RCC 7860 (cell line): ENCODE results near the gene POU2F2.
"Not testable (repeated sequence)": the region's sequence is repeated elsewhere in the genome, so short reads cannot be mapped to it uniquely, and the experiment has no call there.

Experiments used
- DNase-seq: peaks from one replicate; pipeline ENCODE4 v3.0.0-alpha.2; 2015; ENCODE audit warnings: low spot score
- FAIRE-seq: peaks from 2 replicates; lab custom pipeline; 2012; peaks lifted over from hg19 to GRCh38; lab: Jason Lieb, UNC

The POU2F2 gene

DNA sequence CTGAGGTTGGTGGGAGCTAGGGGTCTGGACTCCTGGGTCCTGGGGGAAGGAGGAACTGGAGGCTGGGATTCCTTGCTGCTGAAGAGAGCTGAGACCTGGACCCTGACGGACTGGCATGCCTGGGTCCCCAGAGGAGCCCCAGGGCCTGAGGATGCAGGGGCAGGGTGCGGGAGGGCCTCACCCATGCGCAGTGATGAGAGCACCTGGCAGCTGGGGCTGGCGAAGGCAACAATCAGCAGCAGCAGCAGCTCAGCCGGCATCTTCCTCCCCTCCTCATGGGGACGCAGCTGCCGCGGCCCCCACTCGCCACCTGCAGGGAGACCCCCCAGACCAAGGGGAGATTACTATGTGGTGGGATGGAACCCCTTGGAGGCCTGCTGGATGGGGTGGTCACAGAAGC lies 66.7 kb downstream of the POU2F2 start:
- FAIRE-seq, result no peak
- DNase-seq, result no peak

DNA sequence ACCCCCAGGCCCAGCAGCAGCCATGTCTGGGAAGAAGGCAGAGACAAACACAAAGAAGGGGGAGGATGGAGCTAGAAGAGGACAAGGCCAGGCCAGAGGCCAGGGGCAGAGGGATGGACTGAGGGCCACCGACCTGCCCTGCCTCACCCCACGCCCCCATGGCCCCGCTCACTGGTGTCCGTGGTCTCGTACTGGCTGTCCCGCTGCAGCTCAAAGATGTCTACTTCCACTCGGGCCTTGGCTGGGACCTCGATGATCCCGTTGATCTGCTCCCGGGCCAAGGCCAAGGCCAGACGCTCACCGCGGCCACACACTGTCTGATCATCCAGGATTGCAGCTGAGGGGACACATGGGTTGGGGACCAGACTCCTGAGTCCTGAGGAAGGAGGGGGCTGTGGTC lies 67.2 kb downstream of the POU2F2 start:
- no peak for DNase-seq
- FAIRE-seq, result no peak

DNA sequence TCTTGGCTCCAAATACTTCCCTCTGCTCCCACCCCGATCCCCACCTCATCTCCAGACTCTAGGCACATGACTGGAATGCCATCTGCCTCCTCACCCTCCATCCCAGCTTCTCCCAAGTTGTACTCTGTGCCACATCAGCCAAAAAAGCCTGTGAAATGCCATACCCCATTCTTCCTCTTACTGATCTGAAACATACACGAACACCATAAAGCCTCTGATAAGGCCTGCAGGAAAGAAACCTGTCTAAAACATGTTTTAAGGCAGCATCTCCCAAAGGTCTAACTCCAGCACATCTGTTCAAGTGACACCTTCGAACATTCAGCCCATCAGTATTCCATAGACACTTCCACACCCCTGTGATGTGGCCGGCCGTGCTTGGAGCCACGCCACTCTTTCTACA lies 67.8 kb downstream of the POU2F2 start:
- DNase-seq, result no peak
- FAIRE-seq, result no peak

DNA sequence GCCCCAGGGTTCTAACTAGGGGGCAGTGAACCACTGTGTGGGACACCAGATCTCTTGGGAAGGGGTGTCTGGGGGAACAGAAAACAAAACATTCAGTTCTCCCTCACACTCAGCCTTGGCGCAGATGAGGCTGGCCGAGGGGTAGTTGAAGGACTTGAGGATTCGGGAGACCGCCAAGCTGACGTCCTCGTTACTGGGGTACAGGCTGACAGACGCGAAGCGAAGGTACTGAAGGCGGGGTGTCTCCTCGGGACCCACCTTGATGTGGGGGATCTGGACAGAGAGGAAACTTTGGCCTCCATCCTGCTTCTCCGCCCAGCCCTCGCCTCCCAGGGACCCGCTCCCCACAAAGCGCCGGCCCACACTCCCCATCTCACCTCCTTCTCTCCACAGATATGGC lies 69.9 kb downstream of the POU2F2 start:
- DNase-seq (no peak), FAIRE-seq (no peak)

DNA sequence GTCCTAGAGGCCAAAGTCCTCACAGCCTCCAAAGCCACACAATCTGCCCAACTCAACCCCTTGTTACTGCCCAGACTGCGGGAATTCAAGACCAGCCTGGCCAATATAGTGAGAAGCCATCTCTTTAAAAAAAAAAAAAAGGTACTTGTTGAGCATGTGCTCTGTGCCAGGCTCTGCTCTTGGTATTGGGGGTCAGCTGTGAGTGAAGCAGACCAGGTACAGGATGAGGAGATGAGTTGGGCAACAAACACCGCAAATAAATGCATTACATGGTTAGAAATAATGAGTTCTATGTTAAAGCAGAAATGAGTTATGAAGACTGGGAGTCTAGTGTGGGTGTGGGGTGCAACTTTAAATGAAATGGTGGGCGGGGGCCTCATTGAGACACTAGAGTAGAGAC lies 72.1 kb downstream of the POU2F2 start:
- FAIRE-seq, result no peak

DNA sequence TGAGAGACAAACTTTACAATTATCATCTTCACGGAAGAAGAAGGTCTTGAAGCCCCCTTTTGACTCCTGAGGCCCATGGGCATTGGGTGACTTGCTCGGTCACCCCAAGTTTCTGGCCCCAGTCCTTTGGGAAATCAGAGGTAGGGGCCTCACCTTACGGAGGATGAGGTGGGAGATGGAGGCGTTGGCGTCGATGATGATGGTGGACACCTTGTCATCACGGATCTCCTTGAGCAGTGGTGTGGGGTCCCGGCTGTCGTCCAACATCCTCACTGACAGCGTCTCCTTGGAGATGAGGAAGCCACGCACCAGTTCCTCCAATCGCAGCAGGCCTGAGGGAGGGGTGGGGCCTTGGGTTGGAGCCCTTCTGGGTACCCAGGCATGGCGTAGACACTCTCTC lies 73.0 kb downstream of the POU2F2 start:
- FAIRE-seq (no peak), DNase-seq (no peak)

More for the DNA sequence above, 72.1 kb downstream of the POU2F2 start:
- DNase-seq, result no peak

DNA sequence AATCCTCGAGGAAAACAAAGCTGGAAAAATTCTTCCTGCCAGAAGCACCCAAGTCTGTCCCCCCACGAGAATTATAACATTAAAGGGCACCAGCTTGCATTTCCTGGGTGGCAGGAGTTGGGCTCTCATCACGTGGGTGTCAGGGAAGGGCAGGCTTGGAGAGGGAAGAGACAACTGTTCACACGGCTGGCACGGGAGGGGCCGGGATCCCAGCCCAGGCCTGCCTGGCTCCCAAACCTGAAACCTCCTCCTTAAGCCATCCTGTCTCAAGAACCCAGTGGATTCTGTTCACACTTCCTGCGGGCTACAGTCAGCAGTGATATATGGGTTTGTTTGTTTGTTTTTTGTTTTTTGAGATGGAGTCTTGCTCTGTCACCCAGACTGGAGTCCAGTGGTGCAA lies 74.4 kb downstream of the POU2F2 start:
- FAIRE-seq, result no peak
- DNase-seq, result no peak

GRCh38 chr19:42054205-42054604 lies 78.0 kb downstream of the POU2F2 start:
- DNase-seq (no peak), FAIRE-seq (no peak)

GRCh38 chr19:42053037-42053935 lies 79.0 kb downstream of the POU2F2 start:
- no peak for FAIRE-seq

DNA sequence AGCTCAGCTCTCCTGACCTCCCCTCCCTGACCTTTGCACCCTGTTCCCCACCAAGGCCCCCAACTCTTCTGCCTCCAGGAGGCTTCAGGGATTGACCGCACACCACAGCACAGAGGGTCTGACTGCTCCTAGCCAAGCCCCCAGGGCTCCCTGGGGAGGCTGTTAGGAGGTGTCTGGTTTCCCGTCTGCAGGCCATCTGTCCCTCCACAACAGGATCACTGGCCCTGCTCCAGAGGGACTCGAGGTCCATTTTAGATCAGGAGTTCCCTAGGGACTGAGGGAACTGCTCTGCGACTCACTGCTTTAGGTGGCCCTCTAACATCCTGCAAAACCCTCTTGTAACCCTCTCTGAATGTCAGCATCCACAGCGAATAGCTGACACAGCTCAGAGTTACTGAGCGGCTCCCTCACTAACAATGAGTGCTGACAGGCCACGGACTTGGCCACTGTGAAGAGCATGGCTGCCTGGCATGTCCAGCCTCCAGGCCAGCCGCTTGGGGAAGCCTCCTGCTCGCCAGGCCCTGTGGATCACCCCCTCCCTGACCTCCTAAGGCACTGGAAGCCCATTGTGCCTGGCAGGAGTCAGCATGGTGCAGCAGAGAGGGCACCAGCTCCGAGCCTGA lies 79.9 kb downstream of the POU2F2 start:
- DNase-seq, result no peak
- FAIRE-seq, result no peak

More at GRCh38 chr19:42053037-42053935, 79.0 kb downstream of the POU2F2 start:
- no peak for DNase-seq

DNA sequence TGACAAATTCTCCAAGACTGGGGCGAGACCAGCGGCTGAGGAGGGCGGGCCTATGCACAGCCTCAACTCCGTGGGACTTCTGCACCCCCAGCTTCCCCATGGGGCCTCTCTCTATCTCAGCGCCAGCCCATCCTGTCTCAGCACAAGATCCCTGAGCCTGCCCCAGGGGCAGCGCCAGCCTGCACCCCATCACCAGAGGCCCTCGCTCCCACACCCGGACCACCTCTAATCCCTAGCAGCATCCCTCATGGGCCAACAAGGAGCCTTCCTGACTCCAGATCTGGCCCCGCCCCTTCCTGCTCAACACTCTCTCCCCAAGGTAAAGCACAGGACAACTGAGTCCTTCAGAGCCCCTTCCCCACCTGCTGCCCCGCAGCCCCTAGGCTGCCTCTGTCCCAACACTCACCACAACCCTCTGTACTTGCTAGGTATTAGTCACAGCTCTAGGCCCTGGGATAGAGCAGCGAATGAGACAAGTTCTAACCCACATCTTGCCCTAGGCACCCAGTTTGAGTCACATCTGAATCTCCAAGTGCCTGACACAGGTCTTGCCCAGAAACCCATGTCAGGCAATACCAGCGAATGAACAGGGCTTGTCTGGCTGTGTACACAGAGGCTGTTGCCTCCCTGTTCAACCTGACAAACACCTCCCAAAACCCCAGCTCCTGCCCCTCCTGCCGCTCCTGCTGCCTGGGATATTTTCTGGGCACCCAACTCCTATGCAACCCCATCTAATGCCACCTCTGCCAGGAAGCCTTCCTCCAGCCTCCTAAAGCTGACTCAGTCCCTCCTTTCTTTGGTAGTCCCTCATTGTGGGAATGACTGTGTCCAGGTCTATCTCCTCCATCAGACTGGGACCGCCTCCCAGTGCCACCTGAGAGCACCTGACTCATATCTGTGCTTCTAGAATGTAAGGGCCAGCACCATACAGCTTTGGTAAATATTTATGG lies 80.8 kb downstream of the POU2F2 start:
- FAIRE-seq (no peak), DNase-seq (peak; percentile 3)

DNA sequence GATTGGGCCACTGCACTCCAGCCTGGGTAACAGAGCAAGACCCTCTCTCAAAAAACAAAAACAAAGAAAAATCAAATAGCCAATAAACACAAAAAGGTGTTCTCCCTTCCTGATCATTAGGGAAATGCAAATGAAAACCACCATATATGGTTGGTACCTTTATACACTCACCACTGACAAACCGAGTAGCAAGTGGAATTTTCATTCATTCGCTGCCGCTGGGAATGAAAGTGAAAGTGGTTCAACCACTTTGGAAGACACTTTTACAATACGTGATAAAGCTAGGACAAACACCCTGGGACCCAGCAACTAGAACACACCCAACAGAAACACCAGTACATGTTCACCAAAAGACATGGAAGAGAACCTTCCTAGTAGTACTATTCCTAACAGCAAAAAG lies 83.3 kb downstream of the POU2F2 start:
- DNase-seq, result peak; percentile 6
- no peak for FAIRE-seq

- FAIRE-seq, result no peak
- DNase-seq, result no peak
These were observed 86.7 kb downstream of the POU2F2 start for GRCh38 chr19:42045575-42045974.

GRCh38 chr19:42042455-42043170 lies 89.6 kb downstream of the POU2F2 start:
- FAIRE-seq, result no peak
- no peak for DNase-seq

DNA sequence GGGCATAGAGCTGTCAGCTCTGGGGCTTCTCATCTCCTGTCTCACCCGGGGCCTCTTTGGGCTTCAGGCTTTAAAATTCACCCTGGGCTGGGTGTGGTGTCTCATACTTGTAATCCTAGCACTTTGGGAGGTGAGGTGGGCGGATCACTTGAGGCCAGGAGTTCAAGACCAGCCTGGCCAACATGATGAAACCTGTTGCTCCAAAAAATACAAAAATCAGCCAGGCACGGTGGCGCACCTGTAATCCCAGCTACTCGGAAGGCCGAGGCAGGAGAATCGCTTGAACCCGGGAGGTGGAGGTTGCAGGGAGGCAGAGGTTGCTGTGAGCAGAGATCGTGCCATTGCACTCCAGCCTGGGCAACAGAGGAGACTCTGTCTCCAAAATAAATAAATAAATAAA lies 91.8 kb downstream of the POU2F2 start:
- not testable (repeated sequence) for FAIRE-seq, DNase-seq

DNA sequence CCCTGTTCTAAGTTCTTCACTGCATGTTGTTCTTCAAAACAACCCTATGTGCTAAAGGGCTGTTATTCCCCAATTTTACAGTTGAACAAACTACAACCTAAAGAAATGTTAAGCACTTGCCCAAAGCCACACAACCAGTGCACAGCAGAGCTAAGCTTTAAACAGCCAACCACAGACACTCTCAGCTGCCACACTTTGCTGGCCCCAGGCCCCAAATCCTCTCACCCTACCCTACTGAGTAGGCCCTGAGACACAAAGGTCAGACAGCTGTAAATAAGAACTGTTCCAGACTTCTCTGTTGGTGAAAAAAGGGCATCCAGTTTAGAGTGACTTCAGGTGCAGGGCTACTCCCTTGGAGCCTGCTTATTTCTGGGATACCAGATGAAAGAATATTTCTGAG lies 92.2 kb downstream of the POU2F2 start:
- DNase-seq, result no peak
- FAIRE-seq, result no peak

DNA sequence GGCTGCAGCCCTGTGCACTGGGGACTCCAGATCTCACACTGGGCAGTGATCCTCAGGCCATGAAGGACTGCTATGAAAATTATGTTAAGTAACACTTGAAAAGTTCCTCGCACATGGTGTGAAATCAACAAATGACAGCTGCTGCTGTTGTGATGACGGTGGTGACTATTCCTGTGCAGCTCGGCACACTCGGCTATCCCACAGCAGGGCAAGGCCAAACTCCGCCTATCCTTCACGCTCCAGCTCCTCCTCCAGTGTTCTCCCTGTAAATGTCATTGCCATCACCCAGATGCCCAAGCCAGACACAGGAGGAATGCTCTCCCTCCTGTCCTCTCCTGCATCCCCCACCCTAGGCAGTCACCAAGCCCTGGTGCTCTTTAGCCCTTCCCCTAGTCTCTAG lies 93.6 kb downstream of the POU2F2 start:
- DNase-seq (no peak), FAIRE-seq (no peak)

DNA sequence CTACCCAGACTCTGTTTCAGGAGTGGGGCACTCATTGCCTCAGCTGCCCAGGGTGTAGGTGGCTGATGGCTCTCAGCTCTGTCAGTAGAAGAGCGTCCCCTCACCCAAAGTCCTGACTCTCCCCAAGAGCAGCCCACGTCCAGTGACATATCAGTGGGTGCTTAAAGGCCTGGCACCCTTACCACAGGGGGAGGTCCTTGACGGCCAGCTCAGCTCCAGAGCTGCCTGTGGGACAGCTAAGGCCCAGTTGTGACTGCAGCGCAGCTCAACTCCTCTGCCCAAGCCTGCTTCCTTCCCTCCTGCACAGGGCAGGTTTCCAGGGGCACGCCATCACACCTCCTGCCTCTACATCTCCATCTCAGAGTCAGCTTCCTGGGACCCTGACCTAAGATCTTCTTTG lies 94.6 kb downstream of the POU2F2 start:
- no peak for FAIRE-seq
- no peak for DNase-seq
